Measurements from ENCODE around the gene CATSPER3.

DNA sequence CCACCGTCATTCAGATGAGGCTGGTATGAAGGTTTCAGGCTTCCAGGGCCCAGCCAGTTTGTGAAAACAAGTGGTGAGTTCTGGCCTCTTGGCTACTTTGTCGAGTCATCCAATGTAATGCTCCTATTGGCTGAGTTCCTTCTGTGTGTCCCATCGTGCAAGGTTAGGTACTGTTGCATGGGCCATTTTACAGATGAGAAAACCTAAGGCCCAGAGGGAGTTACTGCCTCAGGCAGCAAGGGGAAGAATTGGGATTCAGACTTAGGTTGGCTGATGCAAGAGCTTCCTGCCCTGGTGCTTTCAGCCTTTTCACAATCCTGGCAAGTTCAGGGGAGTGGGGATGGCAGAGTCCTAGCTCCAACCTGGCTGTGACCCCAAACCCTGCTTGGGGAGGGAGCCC, 83.7 kb downstream of the CATSPER3 start:
- TF ChIP-seq, protein P1, sequence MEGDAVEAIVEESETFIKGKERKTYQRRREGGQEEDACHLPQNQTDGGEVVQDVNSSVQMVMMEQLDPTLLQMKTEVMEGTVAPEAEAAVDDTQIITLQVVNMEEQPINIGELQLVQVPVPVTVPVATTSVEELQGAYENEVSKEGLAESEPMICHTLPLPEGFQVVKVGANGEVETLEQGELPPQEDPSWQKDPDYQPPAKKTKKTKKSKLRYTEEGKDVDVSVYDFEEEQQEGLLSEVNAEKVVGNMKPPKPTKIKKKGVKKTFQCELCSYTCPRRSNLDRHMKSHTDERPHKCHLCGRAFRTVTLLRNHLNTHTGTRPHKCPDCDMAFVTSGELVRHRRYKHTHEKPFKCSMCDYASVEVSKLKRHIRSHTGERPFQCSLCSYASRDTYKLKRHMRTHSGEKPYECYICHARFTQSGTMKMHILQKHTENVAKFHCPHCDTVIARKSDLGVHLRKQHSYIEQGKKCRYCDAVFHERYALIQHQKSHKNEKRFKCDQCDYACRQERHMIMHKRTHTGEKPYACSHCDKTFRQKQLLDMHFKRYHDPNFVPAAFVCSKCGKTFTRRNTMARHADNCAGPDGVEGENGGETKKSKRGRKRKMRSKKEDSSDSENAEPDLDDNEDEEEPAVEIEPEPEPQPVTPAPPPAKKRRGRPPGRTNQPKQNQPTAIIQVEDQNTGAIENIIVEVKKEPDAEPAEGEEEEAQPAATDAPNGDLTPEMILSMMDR (IDR thresholded peaks at IDR 0.05 in 4 of 5, conservative IDR thresholded peaks at IDR 0.05 in 1 of 5), result no peak
- TF ChIP-seq POLR2A (IDR thresholded peaks at IDR 0.05), result no peak

Measured in gastrocnemius medialis (tissue), 4 donors.